ENCODE results near the gene LAMB1.

- TF ChIP-seq POLR2A (IDR thresholded peaks at IDR 0.05; ENCODE audit: low read depth, low read length): no peak
- TF ChIP-seq TAF1 (IDR thresholded peaks at IDR 0.05; ENCODE audit: low read depth, low read length): no peak
- TF ChIP-seq POLR2AphosphoS5 (IDR thresholded peaks at IDR 0.05; ENCODE audit: low read depth, low read length): no peak
- no peak for TF ChIP-seq SPI1 (IDR thresholded peaks at IDR 0.05; ENCODE audit: low read depth, low read length)
These were observed 89.1 kb downstream of the LAMB1 start for GRCh38 chr7:107913851-107914250.
